ENCODE measurements around the gene OSBPL8. TPM values are rescaled to one million over a fixed set of nuclear protein-coding genes. Genes with fewer than 3 reads are reported as not detected.

The OSBPL8 gene
- total and polyA plus RNA-seq, 4 donors = 6.9 to 32.5 (median 22.9) TPM

- Histone ChIP-seq H3K4me1 (ENCODE audit: control insufficient read depth in 4 of 4, insufficient read depth in 4 of 4, low read length in 3 of 4) (no peaks in the 10 kb centered on the region), H3K9me3 (ENCODE audit: control insufficient read depth in 4 of 4, low read length in 3 of 4) (no peaks in the 10 kb centered on the region)
Measured at GRCh38 chr12:76387614-76388013, 172.0 kb downstream of the OSBPL8 start.

GRCh38 chr12:76384560-76384959 lies 175.0 kb downstream of the OSBPL8 start:
- no peak for TF ChIP-seq ATF3 (IDR thresholded peaks at IDR 0.05)
- no peaks in the 10 kb centered on the region for H3K27me3 ChIP-seq (ENCODE audit: control insufficient read depth in 4 of 4, insufficient read depth in 4 of 4, low read length in 3 of 4)
- H3K9me3 ChIP-seq (ENCODE audit: control insufficient read depth in 4 of 4, low read length in 3 of 4) = no peaks in the 10 kb centered on the region
- H3K36me3 ChIP-seq (ENCODE audit: control insufficient read depth in 4 of 4, insufficient read depth in 3 of 4, low read depth in 1 of 4, low read length in 3 of 4) = peaks cover 0 to 13% (median 5%) of the 10 kb centered on the region in 4 donors
- no peak overlapping the region for H3K9ac ChIP-seq (ENCODE audit: low read depth in 1 of 2, low read length in 2 of 2)
- no peak overlapping the region for H3K27ac ChIP-seq (ENCODE audit: low read depth in 1 of 2, low read length in 2 of 2)
- H3K4me1 ChIP-seq (ENCODE audit: control insufficient read depth in 4 of 4, insufficient read depth in 4 of 4, low read length in 3 of 4) = no peaks in the 10 kb centered on the region
- 95% methylated on average over 2 of the region's 2 CpGs for WGBS
- no peak overlapping the region for H3K4me3 ChIP-seq (ENCODE audit: low read depth in 1 of 3, low read length in 3 of 3)
- no peak for DNase-seq (ENCODE audit: low spot score)

More at GRCh38 chr12:76387614-76388013, 172.0 kb downstream of the OSBPL8 start:
- WGBS = 96% methylated on average over 2 of the region's 2 CpGs
- no peak overlapping the region for H3K9ac ChIP-seq (ENCODE audit: low read depth in 1 of 2, low read length in 2 of 2)
- H3K27me3 ChIP-seq (ENCODE audit: control insufficient read depth in 4 of 4, insufficient read depth in 4 of 4, low read length in 3 of 4) = no peaks in the 10 kb centered on the region
- H3K4me3 ChIP-seq (ENCODE audit: low read depth in 1 of 3, low read length in 3 of 3) = no peak overlapping the region
- DNase-seq (ENCODE audit: low spot score) = no peak
- H3K27ac ChIP-seq (ENCODE audit: low read depth in 1 of 2, low read length in 2 of 2) = no peak overlapping the region
- TF ChIP-seq EGR1 (IDR thresholded peaks at IDR 0.05; ENCODE audit: low read depth in 2 of 2) (no peak), CTCF (IDR thresholded peaks at IDR 0.05; ENCODE audit: low read depth, low read length, missing input control) (no peak), SP1 (IDR thresholded peaks at IDR 0.05) (no peak), FOXA1 (IDR thresholded peaks at IDR 0.05) (no peak), YY1 (IDR thresholded peaks at IDR 0.05) (no peak), GABPA (IDR thresholded peaks at IDR 0.05 in 1 of 2, conservative IDR thresholded peaks at IDR 0.05 in 1 of 2) (no peak), FOXA2 (IDR thresholded peaks at IDR 0.05) (no peak), MAX (IDR thresholded peaks at IDR 0.05) (no peak), RXRA (IDR thresholded peaks at IDR 0.05) (no peak), NR2F2 (IDR thresholded peaks at IDR 0.05) (no peak), REST (IDR thresholded peaks at IDR 0.05) (no peak)
- peaks cover 1 to 24% (median 11%) of the 10 kb centered on the region in 4 donors for H3K36me3 ChIP-seq (ENCODE audit: control insufficient read depth in 4 of 4, insufficient read depth in 3 of 4, low read depth in 1 of 4, low read length in 3 of 4)

- no peak for DNase-seq (ENCODE audit: low spot score)
- TF ChIP-seq YY1 (IDR thresholded peaks at IDR 0.05) (no peak), HNF4G (IDR thresholded peaks at IDR 0.05) (no peak), HNF4A (conservative IDR thresholded peaks at IDR 0.05) (no peak), TAF1 (conservative IDR thresholded peaks at IDR 0.05) (no peak), RAD21 (IDR thresholded peaks at IDR 0.05) (no peak), JUND (IDR thresholded peaks at IDR 0.05) (no peak), RXRA (IDR thresholded peaks at IDR 0.05) (no peak), ATF3 (IDR thresholded peaks at IDR 0.05) (no peak), MAX (IDR thresholded peaks at IDR 0.05) (no peak), NR2F2 (IDR thresholded peaks at IDR 0.05) (no peak), ZBTB33 (IDR thresholded peaks at IDR 0.05) (no peak), EGR1 (IDR thresholded peaks at IDR 0.05; ENCODE audit: low read depth in 2 of 2) (no peak)
- Histone ChIP-seq H3K9me3 (ENCODE audit: control insufficient read depth in 4 of 4, low read length in 3 of 4) (no peaks in the 10 kb centered on the region), H3K27ac (ENCODE audit: low read depth in 1 of 2, low read length in 2 of 2) (no peak overlapping the region), H3K36me3 (ENCODE audit: control insufficient read depth in 4 of 4, insufficient read depth in 3 of 4, low read depth in 1 of 4, low read length in 3 of 4) (peaks cover 0 to 10% (median 5%) of the 10 kb centered on the region in 4 donors), H3K4me1 (ENCODE audit: control insufficient read depth in 4 of 4, insufficient read depth in 4 of 4, low read length in 3 of 4) (no peaks in the 10 kb centered on the region), H3K27me3 (ENCODE audit: control insufficient read depth in 4 of 4, insufficient read depth in 4 of 4, low read length in 3 of 4) (no peaks in the 10 kb centered on the region), H3K4me3 (ENCODE audit: low read depth in 1 of 3, low read length in 3 of 3) (no peak overlapping the region), H3K9ac (ENCODE audit: low read depth in 1 of 2, low read length in 2 of 2) (no peak overlapping the region)
- WGBS = 98% methylated on average over 3 of the region's 3 CpGs
Measured at GRCh38 chr12:76383988-76384387, 175.6 kb downstream of the OSBPL8 start.

Data from liver (tissue), 9 donors.